Measurements from ENCODE around the gene EPHB2. TPM values are rescaled to one million over a fixed set of nuclear protein-coding genes. Genes with fewer than 3 reads are reported as not detected.
"Not testable (repeated sequence)": the region's sequence is repeated elsewhere in the genome, so short reads cannot be mapped to it uniquely, and the experiment has no call there.

The EPHB2 gene
- total RNA-seq (ENCODE audit: insufficient read depth, low replicate concordance) = 28.9 TPM

DNA sequence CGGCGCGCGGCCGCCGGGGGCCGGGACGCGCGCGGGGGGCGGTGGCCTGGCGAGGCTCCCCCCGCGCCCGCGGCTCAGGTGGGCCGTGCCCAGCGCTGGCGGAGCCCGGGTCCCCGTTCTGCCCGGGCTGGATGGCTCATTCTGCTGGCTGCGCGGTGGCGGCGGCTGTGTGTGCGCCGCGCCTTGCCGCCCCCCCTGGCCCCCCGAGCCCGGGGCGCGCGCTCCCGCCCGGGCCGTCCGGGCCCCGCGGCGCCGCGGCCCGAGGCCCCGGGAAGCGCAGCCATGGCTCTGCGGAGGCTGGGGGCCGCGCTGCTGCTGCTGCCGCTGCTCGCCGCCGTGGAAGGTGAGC lies at the start of gene EPHB2:
Gene EPHB2, plus strand, starts transcription at position 139 of the 349 bp plus-strand sequence. Its CDS starts 144 bp downstream, at position 283.
- DNase-seq (ENCODE audit: low spot score) = peak; percentile 29

DNA sequence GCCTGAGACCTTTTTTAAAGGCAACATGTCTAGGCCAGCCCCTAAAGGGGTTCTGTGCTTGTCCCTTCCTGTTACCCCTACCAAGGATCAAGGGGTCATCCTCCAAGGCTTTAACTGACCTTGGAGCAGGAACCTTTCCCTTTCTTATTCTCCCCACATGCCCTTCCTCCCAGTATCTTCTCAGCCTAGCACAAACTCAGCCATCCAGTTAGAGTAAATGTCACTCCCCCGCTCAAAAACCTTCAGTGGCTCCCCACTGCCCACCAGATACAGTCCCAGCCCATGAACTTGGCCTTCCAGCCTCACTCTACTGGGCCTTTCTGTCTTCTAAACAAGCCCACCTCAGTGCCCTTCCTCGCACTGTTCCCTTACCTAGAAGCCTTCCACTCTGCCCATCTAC lies 48.8 kb upstream of the EPHB2 start:
- DNase-seq (ENCODE audit: low spot score) = no peak

DNA sequence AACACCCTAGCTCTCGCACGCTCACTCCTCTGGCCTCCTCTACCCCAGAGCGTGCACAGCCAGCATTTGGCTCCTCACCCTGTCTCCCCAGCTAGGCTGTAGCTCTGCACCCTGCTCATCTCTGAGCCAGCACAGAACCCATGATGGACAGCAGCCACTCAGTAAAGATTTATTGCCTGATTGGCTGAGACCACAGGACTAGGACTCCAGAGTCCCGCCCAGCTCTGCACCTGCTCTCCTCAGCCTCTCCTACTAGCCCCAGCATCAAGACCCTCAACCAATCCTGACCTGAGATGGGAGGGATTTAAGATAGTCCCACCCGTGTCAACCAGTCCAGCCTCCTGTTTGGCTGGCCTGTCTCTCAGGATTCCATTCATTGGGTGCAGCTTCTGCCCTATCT lies 48.3 kb upstream of the EPHB2 start:
- DNase-seq (ENCODE audit: low spot score) = no peak

DNA sequence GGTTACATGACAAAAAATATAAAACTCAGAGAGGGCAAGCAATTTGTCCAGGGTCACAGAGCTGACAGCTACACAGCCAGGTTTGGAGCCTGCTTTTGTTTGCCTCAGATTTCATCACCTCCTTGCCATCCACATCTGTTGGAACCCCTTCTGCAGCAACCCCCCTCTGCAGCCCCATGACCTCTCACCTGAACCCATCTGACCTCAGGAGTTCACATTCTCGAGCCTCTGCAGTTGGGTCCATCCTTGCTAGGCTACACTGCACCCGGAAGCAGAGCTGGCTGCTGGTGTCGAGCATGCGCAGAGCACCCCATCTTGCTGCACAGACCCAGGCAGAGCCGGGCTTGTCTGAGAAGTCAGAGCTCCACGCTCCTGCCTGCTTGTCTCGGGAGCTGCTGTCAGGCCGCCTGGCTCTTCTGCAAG lies 47.6 kb upstream of the EPHB2 start:
- no peak for DNase-seq (ENCODE audit: low spot score)

DNA sequence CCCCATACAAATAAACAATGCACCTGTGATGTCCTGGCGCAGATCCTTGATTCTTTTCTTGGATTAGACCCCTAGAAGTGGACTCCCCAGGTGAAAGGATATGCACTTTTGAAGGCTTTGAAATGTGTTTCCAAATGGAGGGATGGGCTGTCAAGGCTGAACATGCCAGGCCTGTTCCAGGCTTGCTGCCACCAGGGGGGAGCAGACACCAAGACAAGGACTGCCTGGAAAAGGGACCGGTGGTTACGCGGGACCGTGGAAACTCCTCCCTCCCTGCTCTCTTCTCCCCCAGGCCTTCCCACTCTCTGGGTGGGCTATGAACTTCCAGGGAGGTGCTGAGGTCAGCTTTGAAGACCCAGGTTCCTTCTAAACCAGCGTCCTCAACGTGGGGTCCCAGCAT lies 44.9 kb upstream of the EPHB2 start:
- no peak for DNase-seq (ENCODE audit: low spot score)

DNA sequence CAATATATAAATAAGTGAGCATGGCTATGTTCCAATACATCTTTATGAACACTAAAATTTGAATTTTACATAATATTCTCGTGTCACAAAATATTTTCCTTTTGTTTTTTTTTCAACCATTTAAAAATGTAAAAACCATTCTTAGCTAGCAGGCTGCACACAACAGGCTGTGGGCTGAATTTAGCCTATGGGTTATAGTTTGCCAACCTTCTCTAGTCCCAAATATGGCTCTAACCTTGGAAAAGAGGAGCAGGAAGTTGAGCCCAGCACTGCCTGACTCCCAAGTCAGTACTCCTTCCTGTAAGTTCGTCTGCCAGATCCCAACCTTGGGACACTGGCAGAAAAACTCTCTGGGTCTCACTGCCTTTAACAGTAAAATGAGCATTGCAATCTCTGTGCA lies 44.2 kb upstream of the EPHB2 start:
- no peak for DNase-seq (ENCODE audit: low spot score)

DNA sequence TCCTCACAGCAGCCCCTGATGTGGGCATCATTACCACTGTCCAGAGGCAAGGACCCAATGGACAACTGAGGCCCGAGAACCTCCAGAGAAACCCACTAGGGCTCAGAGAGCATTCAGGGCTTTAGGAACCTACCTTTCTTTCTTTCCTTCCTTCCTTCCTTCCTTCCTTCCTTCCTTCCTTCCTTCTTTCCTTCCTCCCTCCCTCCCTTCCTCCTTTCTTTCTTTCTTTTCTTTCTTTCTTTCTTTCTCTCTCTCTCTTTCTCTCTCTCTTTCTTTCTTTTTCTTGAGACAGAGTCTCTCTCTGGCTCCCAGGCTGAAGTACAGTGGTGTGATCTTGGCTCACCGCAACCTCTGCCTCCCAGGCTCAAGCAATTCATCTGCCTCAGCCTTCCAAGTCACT lies 41.8 kb upstream of the EPHB2 start:
- not testable (repeated sequence) for DNase-seq (ENCODE audit: low spot score)

DNA sequence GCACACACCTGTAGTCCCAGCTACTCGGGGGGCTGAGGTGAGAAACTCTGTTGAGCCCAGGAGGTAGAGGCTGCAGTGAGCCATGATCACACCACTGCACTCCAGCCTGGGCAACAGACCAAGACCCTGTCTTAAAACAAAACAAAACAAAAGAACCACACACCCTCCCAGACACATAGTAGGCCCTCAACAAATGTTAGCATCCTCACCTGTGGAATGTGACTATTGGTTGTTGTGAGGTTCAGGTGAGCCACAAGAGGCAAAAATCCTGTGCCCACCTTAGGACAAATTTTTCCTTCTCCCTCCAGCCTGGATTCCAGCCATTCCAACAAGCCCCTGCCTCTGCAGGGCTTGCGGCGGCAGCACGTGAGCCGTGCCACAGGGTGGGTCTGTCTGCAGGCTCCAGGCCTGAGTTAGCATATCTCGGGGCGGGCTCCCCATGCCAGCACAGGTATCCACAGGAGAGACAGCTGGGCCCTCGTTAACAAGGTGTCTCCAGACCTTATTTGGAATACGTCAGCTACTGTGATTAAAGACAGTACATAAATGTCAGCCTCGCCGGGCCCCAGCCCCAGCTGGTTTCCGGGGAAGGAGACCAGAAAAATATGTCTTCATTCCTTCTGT lies 40.2 kb upstream of the EPHB2 start:
- DNase-seq (ENCODE audit: low spot score) = peak; percentile 61

DNA sequence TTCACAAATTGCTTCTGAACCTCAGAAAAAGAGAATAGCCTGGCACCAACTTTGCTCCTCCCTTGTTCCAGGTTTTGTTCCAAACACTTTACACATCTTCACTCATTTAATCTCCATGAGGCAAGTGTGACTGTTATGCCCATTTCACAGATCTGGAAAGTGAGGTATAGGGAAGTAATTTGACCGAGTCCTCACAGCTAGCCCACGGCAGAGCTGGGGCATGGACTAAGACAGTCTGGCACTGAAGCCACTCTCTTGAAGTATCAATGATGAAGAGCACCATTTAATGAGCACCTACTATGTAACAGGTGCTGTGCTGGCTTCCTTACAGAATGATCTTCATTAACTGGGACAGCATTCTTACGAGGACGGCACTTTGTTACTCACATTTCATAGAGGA lies 38.6 kb upstream of the EPHB2 start:
- no peak for DNase-seq (ENCODE audit: low spot score)

DNA sequence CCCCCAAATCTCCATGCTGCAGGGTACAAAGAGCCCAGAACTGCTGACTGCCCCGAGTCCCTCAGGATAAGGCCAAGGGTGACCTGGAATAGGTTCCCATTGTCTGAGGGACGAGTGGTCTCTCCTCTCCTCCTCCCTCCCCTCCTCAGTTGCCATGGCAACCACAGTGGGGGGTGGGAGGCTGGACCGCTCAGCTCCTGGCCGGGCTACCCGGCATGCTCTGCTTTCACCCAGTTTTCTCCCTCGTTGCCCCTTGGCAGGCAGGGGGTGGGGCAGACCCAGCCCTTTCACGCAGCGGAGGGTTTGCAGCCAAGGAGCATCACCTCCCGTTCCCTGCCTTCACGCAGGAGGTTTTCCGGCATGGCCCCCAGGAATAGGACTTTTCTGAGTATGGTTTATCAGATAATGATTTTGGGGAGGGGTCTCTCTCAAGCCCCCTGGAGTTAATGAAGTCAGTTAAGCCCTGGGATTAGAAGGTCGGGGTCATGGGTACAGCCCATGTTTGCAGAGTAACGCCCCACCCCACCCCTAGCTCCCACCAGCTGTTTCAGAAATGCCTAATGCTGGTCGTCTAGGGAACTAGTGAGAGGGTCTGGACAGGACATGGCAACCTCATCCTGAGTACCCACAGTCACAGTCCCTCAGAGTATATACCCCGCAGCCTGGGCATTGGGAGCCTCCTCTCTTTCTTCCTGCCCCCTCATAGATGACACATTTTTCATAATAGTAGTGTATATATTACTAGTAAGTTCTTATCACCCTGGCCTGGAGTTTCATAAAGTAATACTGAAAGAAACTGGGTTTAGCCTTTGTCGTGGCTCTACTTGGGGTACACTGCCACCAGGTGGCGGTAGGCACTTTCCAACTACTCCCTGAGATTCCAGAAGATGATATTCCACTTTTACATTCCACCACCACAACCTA lies 36.9 kb upstream of the EPHB2 start:
- peak; percentile 71 for DNase-seq (ENCODE audit: low spot score)

DNA sequence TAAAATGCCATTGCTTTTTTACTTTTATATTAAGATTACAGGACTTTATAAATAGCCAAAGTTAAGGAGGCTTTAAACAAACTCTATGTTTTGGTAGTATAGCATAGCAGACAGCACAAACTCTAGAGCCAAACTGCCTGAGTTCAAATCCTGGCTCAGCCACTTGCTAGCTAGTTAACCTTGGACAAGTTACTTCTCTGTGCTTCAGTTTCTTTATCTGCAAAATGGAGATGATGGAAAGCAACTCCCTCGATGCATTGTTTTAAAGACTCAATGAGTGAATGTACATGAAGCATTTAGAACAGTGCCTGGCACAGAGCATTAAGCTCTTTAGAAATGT lies 36.3 kb upstream of the EPHB2 start:
- DNase-seq (ENCODE audit: low spot score) = no peak

DNA sequence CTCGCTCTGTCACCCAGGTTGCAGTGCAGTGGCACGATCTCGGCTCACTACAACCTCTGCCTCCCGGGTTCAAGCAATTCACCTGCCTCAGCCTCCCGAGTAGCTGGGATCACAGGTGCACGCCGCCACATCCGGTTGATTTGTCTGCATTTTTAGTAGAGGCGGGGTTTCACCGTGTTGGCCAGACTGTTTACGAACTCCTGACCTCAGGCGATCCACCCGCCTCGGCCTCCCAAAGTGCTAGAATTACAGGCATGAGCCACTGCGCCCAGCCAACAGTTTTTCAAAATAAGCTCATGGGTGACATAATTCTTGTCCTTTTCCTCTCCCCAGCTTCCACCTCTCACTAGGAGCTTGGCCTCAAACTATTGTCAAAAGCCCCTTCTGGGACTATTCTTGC lies 34.5 kb upstream of the EPHB2 start:
- not testable (repeated sequence) for DNase-seq (ENCODE audit: low spot score)

DNA sequence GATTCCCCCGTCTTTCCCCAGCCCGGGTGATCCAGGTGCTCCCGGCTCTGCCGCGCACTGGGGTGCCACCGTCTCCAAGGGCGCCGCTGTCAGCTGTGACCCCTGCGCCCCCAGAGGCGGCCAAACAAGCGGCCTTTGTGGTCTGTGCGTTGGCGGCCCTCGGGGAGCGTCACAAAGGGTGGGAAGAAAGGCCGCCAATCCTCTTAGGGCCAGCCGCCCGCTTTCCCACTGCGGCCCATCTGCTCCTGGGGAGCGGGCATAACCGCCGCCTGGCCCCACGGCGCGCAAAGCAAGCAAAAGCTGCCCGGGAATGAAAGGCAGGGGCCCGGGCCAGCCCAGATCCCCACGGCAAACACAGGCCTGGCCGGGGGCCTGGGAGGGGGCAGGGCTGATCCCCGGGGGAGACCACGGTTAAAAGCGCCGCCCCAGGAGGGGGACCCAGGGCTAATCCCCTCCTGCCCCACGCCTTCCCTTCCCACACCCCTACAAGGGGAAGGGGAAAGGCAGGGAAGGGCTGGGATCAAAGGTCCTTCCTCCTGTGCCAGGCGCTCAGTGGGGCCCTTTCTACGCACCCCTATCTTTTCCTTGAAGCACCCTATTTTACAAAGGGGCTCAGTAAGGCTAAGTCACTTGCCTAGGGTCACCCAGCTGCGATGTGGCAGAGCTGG lies 33.6 kb upstream of the EPHB2 start:
- no peak for DNase-seq (ENCODE audit: low spot score)

DNA sequence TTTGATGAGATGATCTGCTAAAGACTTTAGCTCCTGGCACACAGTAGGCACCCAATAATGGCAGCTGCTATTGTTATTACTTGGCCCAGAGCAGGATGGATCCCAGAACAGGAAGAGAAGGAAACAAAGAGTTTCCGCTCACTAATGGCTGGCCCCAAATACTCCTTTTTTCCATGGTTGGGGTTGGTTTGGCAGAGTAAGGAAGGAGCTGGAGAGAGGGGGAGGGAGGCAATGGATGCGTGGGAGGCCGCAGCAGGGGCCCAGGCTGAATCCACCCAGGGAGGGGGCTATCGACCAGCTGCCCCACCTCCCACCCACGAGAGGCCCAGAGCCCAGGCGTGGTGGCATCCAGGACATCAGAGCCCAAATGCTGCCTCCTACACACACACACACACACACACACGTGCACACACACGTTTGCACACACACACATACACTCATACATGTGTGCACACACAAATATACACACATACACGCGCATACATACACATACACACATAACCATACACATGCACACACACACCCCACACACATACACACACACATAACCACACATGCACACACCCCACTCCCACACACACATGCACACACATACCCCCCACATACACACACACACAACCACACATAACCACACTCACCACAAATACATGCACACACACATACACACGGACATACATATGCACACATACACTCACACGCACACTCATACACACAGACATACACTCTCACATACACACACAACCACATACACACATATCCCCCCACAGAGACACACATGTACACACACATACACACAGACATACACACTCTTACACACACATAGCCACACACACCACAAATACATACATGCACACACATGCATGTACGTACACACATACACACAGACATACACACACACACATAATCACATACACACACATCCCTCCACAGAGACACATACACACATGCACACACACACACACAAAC lies 32.4 kb upstream of the EPHB2 start:
- DNase-seq (ENCODE audit: low spot score) = no peak

DNA sequence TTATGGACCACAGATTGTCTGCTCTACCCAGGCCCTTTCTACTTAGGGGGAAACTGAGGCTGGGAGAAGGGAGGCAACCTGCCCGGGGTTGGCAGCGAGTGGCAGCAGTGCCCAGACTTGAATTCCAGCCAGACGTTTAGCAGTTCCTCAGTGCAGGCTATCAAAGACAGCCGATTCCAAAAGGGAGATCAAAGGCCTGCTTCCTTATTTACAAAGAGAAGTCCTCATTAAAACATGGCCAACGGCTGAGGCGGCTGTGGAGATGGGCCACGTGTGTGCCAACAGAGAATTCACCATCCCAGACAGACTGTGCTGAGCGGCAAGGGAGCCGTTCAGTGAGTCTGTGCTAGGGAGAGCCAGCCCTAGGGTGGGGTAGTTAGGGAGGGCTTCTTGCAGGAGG lies 29.9 kb upstream of the EPHB2 start:
- DNase-seq (ENCODE audit: low spot score) = no peak

DNA sequence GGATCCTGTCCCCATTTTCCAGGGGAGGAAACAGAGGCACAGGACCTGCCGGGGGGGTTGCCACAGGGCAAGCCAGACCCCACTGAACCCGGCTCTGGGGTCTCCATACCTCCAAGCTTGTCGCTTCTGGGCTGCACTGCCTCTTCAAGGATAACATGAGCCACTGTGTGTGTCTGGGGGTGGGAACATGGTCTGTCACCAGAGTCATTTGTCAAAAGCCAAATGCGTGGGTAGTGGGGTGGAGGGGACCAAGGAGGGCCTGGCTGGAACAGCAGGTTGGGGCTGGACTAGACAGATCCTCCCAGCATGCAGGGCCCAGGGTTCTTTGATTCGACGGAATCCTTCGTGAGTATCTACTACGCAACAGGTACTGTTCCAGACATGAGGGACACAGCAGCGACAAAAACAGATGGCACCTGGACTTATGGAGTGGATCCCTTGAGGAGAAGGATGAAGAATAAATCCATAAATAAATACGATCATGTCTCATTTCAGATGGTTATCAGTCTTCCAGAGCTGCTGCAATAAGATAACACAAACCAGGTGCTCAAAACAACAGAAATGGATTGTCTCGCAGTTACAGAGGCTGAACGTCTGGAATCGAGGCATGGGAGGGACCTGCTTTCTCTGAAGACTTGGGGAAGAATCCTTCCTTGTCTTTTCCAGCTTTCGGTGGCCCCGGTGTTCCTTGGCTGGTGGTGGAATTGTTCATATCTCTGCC lies 28.9 kb upstream of the EPHB2 start:
- DNase-seq (ENCODE audit: low spot score) = no peak

DNA sequence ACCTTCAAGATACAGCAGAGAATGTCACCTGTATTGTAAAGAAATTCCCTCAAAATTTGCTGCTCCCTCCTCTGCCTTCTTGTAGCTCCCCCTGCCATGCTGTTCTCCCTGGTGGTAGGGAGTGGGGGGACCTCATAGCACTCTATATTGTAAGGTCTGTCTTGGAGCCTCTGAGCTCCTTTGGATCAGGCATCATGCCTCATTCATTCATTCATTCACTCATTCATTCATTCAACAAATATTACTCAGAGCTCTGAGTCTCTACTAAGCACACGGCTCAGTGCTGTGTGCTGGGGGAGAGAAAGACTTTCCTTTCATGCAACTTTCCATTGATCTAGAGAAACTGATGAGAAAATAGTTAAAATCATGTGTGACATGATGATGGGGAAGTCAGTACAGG lies 27.1 kb upstream of the EPHB2 start:
- no peak for DNase-seq (ENCODE audit: low spot score)

DNA sequence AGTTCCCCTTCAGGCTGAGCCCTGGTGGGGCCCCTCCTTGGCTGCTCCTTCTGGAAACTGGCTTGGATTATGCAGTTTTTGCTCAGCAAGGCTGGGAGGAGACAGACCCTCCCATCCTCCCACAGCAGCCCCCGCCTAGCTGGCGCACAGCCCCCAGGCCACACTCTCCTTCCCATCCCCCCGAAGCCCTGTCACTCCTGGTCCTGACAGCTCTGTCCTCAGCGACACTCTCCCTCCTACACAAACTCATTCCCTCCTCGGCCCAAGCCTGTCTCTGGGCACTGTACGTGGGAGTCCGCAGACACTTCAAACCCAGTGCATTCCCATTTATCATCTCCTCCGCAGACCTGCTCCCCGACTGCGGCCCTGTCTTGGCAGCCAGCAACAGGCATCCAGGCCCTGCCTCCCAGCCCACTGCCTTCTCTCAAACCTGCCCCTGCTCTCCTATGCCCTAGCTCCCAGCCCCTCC lies 25.0 kb upstream of the EPHB2 start:
- DNase-seq (ENCODE audit: low spot score) = peak; percentile 75

DNA sequence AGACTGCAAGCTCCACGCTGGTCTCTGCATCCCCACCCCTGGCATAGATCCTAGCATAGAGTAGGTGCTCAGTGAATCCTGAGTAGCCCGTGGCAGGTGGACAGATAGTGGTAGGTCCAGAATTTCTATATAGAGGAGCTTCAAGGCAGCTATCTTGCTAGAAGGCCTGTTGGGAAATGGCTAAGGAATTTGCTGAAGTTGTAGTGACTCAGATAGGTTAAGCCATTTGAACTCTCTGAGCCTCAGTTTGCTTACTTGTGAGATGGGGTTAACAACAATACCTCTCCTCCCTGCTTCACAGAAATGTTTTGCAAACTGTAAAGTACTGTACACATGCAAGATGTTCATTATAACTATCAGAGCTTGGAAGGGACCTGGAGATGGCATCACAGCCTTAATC lies 23.4 kb upstream of the EPHB2 start:
- DNase-seq (ENCODE audit: low spot score) = no peak

DNA sequence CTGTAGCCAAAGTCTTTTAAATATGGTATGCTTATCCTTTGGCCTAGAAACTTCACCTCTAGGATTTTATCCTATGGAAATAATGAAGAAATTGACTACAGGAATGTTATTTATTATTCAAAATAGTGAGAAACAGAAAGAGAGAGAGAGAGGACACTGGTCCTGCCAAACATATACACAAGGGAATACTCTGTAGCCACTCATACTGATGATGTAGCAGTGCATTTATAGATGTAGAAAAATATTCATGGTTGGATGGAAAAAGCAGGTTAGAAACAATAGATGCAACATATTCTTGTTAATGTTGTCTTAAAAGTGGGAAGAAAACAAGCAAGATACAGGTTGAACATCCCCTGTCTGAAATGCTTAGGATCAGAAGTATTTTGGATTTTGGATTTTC lies 22.2 kb upstream of the EPHB2 start:
- DNase-seq (ENCODE audit: low spot score) = no peak

DNA sequence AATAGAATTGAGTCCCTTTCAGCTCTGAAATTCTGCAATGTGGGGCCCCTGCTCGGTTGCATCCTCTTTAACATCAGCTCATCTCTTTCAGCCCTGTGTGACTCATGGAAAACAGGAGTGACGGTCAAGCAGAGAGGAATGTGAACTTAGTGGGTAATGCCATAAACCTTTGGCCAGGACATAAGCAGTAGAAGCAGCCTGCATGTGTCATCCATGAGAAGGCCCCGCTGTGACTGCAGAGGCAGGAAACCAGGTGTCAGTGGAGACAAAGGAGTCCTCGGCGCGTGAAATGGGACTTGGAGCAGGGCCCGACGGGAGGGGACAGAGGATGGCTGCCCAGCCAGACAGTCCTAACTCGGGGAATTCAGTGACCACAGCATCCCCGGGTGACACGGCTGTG lies 21.1 kb upstream of the EPHB2 start:
- DNase-seq (ENCODE audit: low spot score) = peak; percentile 69
